GM21423 (cell line): ENCODE measurements around the gene CYB561.
"Not testable (repeated sequence)": the region's sequence is repeated elsewhere in the genome, so short reads cannot be mapped to it uniquely, and the experiment has no call there.

ENCODE experiments used
- ATAC-seq: cut with Tn5 transposase; IDR thresholded peaks from one replicate; pipeline ENCODE4 v1.9.1; 2021; ENCODE audit warnings: mild to moderate bottlenecking, moderate library complexity; ENCODE audit not compliant: unreplicated experiment

Gene CYB561

DNA sequence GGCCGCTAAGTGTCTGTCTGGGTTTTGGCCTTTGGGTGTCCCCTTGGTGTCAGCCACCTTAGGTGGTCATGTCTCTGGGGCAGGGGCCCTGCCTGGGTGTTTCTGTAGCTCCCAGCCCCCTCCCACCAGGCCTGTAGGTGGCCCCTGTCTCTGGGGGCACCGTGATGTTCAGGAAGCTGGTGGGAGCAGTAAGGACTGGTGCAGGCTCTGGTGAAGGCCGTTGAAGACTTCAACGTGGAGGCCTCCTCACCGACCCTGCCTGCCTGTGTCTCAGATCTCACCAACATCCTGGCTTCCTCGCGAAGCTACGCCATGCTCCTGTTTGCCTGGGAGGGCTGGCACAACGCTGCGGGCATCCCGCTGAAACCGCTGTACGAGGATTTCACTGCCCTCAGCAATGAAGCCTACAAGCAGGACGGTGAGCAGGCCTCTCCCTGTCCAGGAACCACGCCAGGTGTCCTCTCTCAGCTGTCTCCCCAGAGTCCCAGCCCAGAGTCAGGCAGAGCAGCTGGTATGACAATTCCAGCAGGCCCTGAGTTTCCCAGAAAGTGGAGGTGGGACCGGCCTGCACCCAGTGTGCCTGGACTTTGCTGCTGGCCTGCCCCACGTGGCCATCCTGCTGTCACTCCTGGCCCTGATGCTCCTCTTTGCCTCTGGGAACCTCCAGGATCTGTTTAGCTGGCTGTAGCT is 33.5 kb upstream of the CYB561 start:
- ATAC-seq: no peak

DNA sequence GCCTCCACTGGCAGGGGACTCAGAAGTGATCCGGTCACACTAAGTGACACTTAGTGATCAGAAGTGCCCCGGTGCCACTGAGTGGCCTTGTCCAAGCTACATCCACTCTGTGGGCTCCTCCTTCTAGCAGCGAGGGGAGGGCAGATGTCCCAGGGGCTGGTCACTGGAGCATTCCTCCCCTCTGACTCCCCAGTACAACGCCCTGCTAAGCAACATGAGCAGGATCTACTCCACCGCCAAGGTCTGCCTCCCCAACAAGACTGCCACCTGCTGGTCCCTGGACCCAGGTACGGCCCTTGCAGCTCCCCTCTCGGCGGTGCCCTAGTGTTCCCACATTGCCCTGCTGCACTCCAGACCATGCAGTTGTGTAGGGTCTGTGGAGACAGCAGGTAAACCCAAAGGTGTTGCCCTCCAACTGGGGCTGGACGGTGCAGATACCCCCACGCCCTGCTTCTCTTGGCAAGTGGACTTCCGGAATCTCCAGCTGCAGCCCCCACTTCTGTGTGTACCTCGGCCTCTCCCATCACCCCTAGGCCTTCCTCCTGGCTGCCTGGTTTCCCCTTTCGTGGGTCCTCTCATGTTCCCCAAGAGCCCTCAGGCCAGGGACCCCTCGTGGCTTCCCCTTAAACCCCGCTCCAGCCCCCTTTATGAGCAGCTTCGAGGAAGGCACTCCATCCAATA is 32.8 kb upstream of the CYB561 start:
- peak; percentile 64 for ATAC-seq

DNA sequence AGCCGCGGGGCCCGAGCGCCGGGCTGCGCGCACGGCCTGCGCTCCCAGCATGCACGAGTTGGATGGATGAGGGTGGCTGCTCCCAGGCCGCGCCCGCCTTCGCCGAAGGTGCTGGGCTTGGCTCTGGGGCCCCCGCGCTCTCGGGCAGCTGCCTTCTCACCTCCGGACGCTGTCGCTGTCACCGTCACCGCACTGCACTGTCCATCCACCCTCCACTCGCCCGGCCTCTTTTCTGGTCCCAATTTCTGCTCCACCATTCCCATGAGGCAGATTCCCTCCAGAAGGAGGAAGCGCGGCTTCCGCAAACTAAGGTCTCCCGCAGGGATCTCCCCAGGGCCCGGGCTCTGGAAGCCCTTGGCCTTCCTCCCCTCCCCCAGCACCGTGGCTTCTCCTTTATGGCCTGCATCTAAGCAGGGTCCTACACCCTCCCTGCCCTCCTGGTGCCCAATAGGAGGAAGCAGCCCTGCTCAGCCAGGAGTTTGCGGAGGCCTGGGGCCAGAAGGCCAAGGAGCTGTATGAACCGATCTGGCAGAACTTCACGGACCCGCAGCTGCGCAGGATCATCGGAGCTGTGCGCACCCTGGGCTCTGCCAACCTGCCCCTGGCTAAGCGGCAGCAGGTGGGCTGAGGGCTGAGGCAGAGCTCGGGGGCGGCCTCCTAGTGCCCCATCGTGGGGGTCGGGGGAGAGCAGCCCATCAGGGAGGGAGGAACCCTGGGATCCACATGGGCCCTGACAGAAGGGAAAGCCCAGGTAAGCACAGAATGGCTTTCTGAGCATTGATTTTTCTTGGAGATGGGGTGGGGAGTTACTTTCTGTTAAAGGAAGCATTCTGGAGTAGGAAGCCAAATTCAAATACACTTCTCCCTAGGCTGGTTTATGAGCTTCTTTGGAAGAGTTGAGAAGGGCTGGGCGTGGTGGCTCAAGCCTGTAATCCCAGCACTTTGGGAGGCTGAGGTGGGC is 31.7 kb upstream of the CYB561 start:
- no peak for ATAC-seq

DNA sequence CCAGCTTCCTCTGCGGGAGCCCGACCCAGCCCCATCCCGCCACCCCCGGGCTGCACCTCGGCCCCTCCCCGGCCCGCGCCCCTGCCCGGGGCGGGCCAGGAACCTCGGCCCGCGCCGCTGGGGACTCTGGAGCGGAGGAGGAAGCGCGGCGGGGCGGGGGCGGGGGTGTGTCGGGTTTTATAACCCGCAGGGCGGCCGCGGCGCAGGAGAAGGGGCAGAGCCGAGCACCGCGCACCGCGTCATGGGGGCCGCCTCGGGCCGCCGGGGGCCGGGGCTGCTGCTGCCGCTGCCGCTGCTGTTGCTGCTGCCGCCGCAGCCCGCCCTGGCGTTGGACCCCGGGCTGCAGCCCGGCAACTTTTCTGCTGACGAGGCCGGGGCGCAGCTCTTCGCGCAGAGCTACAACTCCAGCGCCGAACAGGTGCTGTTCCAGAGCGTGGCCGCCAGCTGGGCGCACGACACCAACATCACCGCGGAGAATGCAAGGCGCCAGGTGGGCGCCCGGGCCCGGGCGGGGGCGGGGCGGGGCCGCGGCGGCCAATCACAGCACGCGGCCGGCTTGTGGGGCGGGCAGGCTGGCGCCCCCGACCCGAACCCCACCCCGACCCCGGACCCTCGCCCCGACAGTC is 30.9 kb upstream of the CYB561 start, which contains the start of gene ACE:
Gene ACE, plus strand, starts transcription at position 208 of the 626 bp plus-strand sequence. Its CDS starts 34 bp downstream, at position 242.
- no peak for ATAC-seq

DNA sequence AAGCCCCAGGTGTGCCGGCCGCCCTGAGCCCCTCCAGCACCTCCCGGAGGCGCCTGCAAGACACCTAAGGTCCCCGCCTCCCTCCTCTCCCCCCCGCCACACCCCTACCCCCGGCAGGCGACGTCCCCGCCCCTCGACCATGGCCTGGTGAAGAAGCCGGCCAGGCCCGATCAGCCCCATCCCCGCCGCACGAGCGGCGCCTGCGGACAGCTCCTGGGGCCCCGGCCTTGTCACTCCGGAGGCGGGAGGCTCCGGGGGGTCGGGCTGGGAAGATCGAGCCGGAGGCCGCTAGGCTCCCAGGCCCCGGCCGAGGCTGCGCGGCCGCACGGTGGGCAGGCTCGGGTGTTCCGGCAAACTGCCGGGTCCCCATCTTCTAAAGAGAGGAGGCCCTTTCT is 30.4 kb upstream of the CYB561 start:
- no peak for ATAC-seq

DNA sequence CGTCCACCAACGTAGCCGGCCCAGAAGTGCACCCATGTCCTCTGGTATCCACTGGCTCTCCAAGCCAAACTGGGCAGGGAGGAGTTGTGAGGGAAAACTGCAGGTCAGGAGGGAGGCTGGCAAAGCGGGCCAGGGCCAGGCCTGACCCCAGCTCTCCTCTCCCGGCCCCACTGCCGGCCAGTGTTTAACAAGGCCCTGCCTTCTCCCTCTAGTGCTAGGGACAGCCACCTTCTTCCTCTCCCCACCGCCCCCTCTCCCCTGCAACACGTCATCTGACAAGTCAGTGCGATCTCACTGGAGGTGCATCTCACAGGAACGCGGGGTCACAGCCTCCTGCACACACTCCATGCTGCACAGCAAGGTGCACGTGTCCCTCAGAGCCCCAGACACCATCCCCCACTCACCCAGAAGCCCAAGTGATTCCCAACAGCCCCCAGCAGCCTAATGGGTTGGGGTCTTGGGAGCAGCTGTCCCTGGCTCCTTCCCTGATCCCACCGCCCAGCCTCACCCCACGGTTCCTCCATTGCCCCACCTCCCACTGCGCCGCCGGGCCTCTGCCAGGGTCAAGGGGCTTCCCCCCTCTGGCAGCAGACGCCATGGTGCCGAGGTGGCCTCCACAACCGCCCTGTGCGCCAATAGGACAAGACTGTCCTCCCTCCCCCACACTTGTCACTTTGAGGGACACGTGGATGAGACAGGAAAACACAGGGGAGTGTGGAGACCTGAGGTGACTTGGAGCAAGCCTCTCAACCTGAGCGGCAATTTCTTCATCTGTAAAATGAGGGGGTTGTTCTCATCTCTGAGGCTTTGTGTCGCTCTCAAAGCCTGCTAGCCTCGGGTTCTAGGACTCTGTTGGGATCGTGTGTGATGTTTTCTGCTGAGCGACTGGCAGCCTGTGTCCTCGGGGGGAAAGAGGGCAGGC is 29.6 kb upstream of the CYB561 start:
- ATAC-seq: no peak

DNA sequence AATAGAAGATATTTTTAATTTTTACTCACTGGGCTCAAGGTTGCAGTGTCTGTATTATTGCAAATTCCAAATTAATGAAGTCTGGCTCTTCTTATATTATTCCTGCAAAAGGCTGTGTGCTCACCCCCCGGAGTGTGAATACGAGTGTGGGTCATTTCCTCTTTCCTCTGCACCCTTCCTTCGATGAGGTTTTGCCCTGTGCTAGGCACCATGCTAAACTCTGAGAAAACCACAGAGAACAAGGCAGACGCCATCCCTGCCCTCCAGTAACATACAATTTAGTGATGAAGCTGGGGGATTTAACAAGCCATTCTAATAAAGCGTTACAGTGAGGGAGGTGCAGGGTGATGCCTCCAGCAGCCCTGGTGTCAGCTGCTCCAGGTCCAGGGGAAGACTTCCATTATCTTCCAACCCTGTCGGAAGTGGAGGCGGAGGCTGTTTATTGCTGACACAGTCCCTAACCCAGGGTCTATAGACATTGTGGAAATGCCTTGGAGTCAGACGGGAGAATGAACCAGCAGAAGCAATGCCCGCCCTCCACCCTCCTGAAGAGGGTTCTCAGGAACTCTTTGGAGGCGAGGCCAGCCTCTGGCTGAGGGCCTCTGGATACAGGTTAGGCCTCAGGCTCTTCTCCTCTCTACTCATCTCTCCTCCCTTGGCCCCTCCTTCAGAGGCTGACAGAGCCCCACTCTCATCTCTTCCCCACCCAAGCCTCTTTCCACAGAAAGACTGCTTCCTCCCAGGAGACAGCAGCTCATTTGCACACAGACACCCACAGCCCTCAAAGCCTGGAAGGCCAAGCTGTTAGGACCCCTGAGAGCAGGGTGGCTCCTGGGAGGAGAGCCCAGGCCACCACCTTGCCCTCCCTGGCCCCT is 28.7 kb upstream of the CYB561 start:
- no peak for ATAC-seq

DNA sequence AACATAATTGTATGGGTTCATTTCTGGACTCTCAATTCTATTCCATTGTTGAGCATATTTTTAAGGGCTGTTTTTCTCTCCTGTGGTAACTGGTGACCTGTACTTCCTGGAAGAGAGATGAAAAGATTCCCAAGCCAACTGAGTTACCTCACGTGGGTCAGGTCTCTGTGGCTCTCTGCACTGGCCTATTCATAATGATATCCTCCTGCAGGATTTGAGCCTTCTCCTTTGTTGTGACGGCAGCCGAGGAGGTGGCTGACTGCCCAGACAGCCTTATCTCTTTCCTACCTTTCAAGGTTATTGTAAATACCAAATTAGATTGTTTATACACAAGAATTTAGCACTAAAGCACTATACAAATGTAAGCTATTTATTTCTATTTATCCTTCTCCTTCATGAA is 28.1 kb upstream of the CYB561 start:
- ATAC-seq: no peak

DNA sequence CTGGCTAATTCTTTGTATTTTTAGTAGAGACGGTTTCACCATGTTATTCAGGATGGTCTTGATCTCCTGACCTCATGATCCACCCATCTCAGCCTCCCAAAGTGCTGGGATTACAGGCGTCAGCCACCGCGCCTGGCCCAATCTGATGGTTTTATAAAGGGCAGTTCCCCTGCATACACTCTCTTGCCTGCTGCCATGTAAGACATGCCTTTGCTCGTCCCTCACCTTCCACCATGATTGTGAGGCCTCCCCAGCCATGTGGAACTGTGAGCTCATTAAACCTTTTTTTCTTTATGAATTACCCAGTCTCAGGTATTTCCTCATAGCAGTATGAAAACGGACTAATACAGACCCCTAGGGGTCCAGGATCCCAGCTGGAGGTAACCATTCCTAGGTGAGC is 22.0 kb upstream of the CYB561 start:
- ATAC-seq: not testable (repeated sequence)

DNA sequence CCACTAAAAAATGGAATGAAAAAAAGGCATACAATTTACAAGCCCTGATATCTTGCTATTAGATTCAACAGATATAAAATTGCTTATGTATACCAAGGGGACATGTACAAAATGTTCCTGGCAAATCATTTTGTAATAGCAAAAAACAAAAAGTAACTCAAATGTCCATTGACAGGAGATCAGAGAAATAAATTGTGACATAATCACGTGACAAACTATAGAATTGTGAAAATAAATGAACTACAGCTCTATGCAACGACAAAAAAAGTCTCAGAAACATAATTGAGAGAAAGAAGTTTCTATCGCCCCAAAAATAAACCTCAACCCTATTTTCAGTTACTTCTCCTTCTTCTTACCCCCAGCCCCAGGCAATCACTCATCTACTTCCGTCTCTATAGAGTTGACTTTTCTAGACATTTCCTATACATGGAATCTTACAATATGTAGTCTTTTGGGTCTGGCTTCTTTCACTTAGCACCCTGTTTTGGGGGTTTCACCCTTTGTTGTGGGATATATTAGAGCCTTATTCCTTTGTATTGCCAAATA is 18.7 kb upstream of the CYB561 start:
- no peak for ATAC-seq

DNA sequence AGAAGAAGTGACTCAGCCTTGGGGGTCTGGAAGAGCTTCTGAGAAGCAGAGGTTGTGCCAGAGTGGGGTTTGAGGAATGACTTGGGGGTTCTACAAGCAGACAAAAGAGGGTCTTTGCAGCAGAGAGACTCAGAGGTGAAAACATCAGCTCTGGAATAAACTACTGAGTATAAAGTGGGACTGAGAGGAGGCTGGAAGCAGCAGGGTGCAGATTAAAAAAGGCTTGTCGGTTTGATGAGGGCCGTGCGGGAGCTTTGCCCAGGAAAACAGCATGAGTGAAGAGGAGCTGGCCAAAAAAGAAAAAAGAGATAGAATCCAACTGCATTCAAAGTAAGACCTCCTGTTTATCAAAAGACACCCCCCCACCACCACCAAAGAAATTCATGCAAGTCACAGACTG is 17.7 kb upstream of the CYB561 start:
- no peak for ATAC-seq

DNA sequence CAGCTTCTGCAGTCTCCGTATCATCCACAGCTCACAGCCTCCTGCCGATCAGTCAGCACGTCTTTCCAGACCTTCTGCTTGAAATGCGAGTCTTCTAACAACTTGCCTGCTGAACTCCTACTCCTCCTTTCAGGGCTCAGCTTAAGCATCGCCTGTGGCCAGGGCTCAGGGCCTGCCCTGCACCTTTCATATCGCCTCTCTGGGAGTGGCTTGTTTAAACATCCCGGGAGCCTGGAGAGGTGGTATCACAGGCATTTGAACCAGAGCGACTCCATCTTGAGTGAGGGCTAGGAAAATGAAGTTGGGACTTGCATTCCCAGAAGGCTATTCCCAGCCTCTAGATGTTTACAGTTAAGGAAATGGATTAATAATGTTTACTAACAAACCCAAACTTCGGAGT is 13.9 kb upstream of the CYB561 start:
- ATAC-seq: no peak

DNA sequence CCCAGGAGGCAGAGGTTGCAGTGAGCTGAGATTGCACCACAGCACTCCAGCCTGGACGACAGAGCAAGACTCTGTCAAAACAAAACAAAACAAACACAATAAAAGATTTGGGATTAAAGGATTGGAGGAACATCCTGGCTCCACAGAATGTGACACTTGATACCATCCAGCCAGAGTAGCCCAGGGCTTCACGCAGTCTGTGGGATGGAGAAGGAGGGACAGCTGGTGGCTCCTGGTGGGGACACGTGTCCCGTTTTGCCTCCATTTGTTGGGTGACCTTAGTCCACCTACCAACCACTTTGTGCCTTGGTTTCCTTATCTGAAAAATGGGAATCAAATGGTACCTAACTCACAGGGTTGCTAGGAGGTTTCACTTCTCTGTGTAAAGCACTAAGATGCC is 12.4 kb upstream of the CYB561 start:
- no peak for ATAC-seq

DNA sequence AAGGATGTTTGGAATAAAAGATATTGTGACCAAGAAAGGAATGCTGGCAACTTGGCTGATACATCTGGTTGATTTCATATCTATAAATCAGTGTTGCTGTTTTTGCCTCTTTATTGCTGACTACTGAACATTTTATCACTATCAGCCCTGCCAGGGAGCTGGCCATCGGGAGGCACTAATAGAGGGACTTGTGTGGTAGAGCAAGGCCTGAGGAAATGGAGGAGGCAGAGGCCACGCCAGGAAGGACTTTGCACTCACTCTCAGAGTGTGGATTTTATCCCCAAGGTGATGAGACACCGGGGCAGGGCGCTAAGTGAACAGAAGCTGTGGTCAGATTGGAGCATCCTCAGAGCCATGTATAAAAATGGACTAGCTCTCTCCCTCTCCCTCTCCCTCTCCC is 9.3 kb upstream of the CYB561 start:
- ATAC-seq: no peak

DNA sequence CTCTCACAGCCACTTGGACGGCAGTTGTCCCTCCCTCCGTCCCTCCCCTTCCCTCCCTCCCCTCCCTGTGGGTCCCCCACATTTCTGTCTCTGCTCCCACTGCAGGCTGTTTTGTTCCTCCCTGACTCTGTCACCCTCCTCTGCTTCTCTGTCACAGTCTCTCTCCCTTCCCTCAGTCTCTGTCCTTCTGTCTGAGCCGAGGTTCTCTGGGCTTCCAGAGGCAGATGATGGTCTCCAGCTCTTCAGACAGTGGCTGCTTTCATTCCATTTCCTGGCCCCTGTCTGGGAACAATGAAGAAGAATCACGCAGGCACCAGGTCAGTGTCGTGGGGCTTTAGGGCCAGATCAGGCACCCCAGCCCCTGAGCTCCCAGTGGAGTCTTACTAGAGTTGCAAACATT is 8.8 kb upstream of the CYB561 start:
- ATAC-seq: no peak

DNA sequence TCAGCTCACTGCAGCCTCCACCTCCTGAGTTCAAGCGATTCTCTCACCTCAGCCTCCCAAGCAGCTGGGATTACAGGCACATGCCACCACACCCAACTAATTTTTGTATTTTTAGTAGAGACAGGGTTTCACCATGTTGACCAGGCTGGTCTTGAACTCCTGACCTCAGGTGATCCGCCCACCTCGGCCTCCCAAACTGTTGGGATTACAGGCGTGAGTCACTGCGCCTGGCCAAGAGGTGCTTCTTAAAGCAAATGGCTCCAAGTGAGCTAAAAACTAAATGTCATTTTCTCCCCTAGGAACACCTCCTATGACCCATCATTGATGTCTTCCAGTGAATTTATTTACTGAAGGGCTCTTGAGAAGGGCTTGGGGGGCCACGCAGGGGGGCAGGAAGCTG is 8.3 kb upstream of the CYB561 start:
- ATAC-seq: not testable (repeated sequence)

DNA sequence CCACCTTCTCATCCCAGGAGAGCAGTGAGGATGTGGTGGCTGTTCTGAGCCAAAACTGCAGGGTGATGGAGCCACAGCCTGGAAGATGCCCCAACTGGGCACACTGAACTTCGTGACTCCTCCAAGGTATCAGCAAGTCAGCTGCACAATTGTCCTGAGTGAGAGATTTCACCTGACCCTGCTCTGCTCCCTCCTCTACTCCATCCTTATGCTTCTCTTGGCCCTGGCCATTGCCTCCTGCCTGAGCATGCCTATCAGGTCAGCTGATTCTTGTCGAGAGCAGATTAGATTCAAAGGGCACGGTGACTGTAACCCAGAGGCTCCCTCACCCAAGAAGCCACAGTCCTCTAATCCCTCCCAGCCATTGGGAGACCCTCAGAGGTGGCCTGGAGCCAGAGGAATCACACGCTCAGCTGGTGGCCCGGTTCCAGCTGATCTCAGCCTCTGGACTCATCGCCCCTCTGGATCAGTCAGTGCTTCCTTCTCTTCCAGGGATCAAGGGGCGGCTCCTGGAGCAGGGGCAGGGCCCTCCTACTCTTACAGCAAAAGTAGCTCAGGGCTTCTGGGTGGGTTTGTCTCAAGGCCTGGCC is 7.0 kb upstream of the CYB561 start:
- ATAC-seq: no peak
